Measurements from ENCODE around the gene PDHA2. TPM values are rescaled to one million over a fixed set of nuclear protein-coding genes. Genes with fewer than 3 reads are reported as not detected.

The PDHA2 gene
- polyA plus RNA-seq: not detected
- long read RNA-seq, donor 1: 0 reads
- long read RNA-seq, donor 2: 0 reads
- long read RNA-seq, donor 3: 0 reads
- long read RNA-seq, donor 4: 0 reads
- long read RNA-seq, donor 5: 0 reads
- long read RNA-seq, donor 6: 0 reads
- long read RNA-seq, donor 7: 0 reads
- long read RNA-seq, donor 8: 0 reads
- long read RNA-seq, donor 9: 0 reads
- long read RNA-seq, donor 10: 0 reads
- long read RNA-seq, donor 11: 0 reads

DNA sequence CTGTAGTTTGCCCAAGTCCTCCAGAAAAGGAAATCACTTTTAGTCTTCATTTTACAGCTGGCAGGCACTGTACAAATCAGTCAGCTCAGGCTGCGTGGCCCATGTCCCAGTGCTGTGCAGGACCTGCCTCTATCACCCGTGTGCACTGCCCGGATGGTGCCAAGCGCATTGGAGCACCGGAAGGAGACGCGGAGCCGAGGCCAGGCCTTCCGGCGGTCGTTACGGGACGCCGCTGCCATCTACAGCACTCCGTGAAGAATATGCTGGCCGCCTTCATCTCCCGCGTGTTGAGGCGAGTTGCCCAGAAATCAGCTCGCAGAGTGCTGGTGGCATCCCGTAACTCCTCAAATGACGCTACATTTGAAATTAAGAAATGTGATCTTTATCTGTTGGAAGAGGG, at the start of gene PDHA2:
TSS of gene PDHA2 (plus strand) at position 203 of the 400 bp plus-strand sequence. CDS start at position 261, 58 bp downstream.
- Histone ChIP-seq H3K4me1 (ENCODE audit: control insufficient read depth, insufficient read depth, low read length) (no peaks in the 10 kb centered on the region), H3K27ac (ENCODE audit: low read length) (no peak within 1 kb of the TSS), H3K27me3 (ENCODE audit: control insufficient read depth, insufficient read depth, low read length) (no peaks in the 10 kb centered on the region), H3K9me3 (ENCODE audit: control insufficient read depth, low read depth, low read length) (peaks cover 4% of the 10 kb centered on the region), H3K4me3 (ENCODE audit: low read length) (no peak within 1 kb of the TSS), H3K36me3 (ENCODE audit: control insufficient read depth, insufficient read depth, low read length) (no peaks in the 10 kb centered on the region)
- no peak for DNase-seq
- WGBS (ENCODE audit: insufficient coverage, low lambda C conversion rate): 80% methylated on average over 1 of the region's 22 CpGs

DNA sequence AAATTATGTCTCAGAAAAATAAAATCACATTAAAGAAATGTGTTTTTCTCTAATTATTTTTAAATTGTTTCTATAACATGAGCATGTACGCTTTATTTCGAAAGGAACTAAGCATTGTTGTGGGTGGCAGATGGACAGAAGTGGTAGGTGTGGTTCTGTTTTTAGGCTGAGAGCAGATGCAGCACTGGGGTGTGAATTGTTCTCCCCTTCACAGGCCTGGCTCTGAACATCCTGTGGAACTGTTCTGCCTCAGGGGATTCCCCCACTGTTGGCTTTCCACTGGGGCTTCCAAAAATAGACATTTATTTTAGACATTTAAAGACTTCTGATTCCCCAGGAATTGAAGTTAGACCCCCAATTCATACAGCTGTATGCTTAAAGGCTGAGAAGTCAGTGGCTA, 41.9 kb upstream of the PDHA2 start:
- Histone ChIP-seq H3K27ac (ENCODE audit: low read length) (no peak overlapping the region), H3K4me1 (ENCODE audit: control insufficient read depth, insufficient read depth, low read length) (no peaks in the 10 kb centered on the region), H3K9me3 (ENCODE audit: control insufficient read depth, low read depth, low read length) (no peaks in the 10 kb centered on the region), H3K4me3 (ENCODE audit: low read length) (no peak overlapping the region), H3K36me3 (ENCODE audit: control insufficient read depth, insufficient read depth, low read length) (no peaks in the 10 kb centered on the region), H3K27me3 (ENCODE audit: control insufficient read depth, insufficient read depth, low read length) (no peaks in the 10 kb centered on the region)
- no peak for DNase-seq
- WGBS (ENCODE audit: insufficient coverage, low lambda C conversion rate): no CpG with 5 or more reads among the region's 2 CpGs

DNA sequence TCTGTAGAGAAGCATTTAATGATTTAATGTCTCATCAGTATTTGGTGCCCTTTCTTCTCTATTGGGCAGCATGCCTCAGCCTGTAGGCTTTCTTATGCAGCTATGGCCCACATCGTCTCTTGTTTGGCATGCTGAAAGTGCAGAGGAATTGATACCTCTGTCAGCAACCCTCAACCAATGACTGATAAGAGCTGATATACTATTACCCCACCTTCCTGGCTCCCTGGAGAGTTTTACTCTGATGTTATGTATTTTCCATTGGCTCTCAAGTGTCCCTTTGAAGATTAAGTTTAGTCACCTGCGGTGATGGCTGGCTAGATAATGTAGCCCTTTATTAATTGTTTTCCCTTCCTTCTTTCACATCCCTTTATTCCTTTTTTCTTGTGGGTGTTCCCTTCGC, 41.2 kb upstream of the PDHA2 start:
- Histone ChIP-seq H3K36me3 (ENCODE audit: control insufficient read depth, insufficient read depth, low read length) (no peaks in the 10 kb centered on the region), H3K9me3 (ENCODE audit: control insufficient read depth, low read depth, low read length) (no peaks in the 10 kb centered on the region), H3K27me3 (ENCODE audit: control insufficient read depth, insufficient read depth, low read length) (no peaks in the 10 kb centered on the region), H3K4me3 (ENCODE audit: low read length) (no peak overlapping the region), H3K4me1 (ENCODE audit: control insufficient read depth, insufficient read depth, low read length) (no peaks in the 10 kb centered on the region), H3K27ac (ENCODE audit: low read length) (no peak overlapping the region)
- 80% methylated on average over 1 of the region's 3 CpGs for WGBS (ENCODE audit: insufficient coverage, low lambda C conversion rate)
- DNase-seq: no peak

DNA sequence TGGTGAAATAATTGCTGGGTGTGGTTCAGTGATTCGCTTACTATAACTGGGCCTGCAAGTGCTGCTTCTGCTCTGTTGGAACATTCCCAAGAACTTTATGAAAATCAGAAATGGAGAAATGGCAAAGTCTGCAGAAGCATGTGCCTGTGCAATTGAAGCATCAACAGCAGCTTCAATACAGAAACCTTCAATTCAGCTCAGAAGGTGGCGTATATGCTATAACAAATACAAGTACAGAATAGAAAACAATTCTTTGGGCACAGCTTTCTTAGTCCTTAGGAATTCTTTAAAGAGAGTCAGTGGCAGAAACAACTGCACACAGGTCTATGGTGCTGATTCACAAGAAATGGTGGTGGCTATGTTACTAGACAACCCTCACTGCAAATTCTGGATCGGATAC, 18.0 kb upstream of the PDHA2 start:
- no CpG with 5 or more reads among the region's 3 CpGs for WGBS (ENCODE audit: insufficient coverage, low lambda C conversion rate)
- H3K4me3 ChIP-seq (ENCODE audit: low read length): no peak overlapping the region
- DNase-seq: no peak

DNA sequence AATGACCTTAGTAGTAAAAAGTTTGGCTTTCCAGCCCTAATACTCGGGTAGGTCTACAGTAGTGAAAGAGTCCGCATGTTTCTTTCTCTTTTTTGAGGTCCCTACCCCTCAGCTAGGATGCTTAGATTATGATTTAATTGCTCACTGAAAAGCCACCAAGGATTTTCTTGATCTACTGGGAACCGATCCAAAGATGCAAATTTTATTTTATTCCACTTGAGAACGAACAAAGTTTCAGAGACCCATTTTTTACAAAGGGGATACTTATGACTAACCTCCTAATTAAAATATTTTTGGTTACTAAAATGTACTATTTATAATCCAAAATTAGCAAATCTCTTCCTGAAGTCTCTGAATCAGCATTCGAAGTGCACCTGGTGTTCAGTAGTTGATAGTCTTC, 14.3 kb upstream of the PDHA2 start:
- Histone ChIP-seq H3K4me3 (ENCODE audit: low read length) (no peak overlapping the region), H3K4me1 (ENCODE audit: control insufficient read depth, insufficient read depth, low read length) (no peaks in the 10 kb centered on the region), H3K27me3 (ENCODE audit: control insufficient read depth, insufficient read depth, low read length) (no peaks in the 10 kb centered on the region), H3K27ac (ENCODE audit: low read length) (no peak overlapping the region), H3K36me3 (ENCODE audit: control insufficient read depth, insufficient read depth, low read length) (no peaks in the 10 kb centered on the region), H3K9me3 (ENCODE audit: control insufficient read depth, low read depth, low read length) (no peaks in the 10 kb centered on the region)
- WGBS (ENCODE audit: insufficient coverage, low lambda C conversion rate): 92% methylated on average over 4 of the region's 5 CpGs
- no peak for DNase-seq

More for the DNA sequence above, 18.0 kb upstream of the PDHA2 start:
- H3K36me3 ChIP-seq (ENCODE audit: control insufficient read depth, insufficient read depth, low read length): no peaks in the 10 kb centered on the region
- H3K27ac ChIP-seq (ENCODE audit: low read length): no peak overlapping the region
- H3K9me3 ChIP-seq (ENCODE audit: control insufficient read depth, low read depth, low read length): no peaks in the 10 kb centered on the region
- no peaks in the 10 kb centered on the region for H3K4me1 ChIP-seq (ENCODE audit: control insufficient read depth, insufficient read depth, low read length)
- no peaks in the 10 kb centered on the region for H3K27me3 ChIP-seq (ENCODE audit: control insufficient read depth, insufficient read depth, low read length)

DNA sequence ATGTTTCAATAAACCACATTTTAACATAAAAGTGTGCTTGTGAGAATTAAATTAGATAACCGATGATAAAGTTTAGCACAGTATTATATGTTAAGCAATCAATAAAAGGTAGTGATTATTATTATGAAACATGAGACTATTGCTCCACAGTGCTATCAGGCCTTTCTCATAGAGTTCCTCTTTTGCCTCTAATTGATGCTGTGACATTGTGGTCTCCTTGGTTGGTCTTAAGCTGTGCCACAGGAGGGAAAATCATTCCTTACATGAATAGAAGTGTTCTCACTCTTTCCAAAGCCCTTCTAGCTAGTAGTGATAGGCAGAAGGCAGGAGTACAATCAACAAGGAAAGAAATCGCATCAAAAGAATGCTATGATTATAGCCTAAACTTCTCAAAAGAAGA, 9.2 kb upstream of the PDHA2 start:
- WGBS (ENCODE audit: insufficient coverage, low lambda C conversion rate): 100% methylated on average over 1 of the region's 2 CpGs
- Histone ChIP-seq H3K9me3 (ENCODE audit: control insufficient read depth, low read depth, low read length) (no peaks in the 10 kb centered on the region), H3K4me1 (ENCODE audit: control insufficient read depth, insufficient read depth, low read length) (no peaks in the 10 kb centered on the region), H3K27ac (ENCODE audit: low read length) (no peak overlapping the region), H3K36me3 (ENCODE audit: control insufficient read depth, insufficient read depth, low read length) (no peaks in the 10 kb centered on the region), H3K4me3 (ENCODE audit: low read length) (no peak overlapping the region), H3K27me3 (ENCODE audit: control insufficient read depth, insufficient read depth, low read length) (no peaks in the 10 kb centered on the region)
- no peak for DNase-seq

DNA sequence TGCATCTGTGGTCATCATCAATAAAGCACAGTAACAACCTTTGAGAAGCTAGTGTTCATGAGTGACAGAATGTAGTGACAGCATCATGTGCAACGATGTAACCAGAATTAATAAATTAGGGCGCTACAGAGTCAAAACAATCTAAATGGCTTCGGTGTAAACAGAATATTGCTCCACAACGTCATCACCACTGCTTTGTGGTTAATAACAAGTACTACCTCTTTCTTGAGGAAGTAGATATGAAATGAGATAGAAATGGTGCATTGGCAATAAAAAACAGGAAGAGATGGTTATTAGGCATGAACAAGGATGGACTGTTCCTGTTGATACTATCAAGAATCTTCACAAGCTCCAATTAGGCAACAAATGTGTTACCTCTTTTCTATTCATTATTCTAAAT, 8.7 kb upstream of the PDHA2 start:
- Histone ChIP-seq H3K27ac (ENCODE audit: low read length) (no peak overlapping the region), H3K36me3 (ENCODE audit: control insufficient read depth, insufficient read depth, low read length) (no peaks in the 10 kb centered on the region), H3K4me3 (ENCODE audit: low read length) (no peak overlapping the region), H3K4me1 (ENCODE audit: control insufficient read depth, insufficient read depth, low read length) (no peaks in the 10 kb centered on the region), H3K9me3 (ENCODE audit: control insufficient read depth, low read depth, low read length) (no peaks in the 10 kb centered on the region), H3K27me3 (ENCODE audit: control insufficient read depth, insufficient read depth, low read length) (no peaks in the 10 kb centered on the region)
- no peak for DNase-seq
- 50% methylated on average over 1 of the region's 4 CpGs for WGBS (ENCODE audit: insufficient coverage, low lambda C conversion rate)

DNA sequence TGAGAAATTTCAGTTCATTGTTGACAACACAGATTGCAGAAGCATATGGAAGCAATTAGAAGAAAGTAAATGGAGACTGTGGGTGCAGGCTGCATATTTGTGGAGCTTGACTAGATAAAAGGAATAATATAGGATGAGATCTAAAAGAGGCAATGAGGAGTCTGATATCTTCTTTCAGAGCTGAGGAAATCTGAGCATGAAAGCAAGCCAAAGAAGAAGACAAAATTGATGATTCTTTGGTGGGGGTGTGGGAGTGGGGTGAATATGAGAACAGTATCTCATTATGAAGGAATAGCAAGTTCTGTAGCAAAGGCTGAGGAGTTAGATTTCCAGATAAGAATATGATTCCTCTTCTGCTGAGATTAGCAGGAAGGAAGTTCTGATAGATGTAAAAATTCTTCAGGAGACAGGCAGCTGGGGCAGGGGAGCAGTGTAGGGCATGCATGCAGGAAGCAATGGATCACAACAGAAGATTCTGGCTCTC, 6.1 kb upstream of the PDHA2 start:
- H3K36me3 ChIP-seq (ENCODE audit: control insufficient read depth, insufficient read depth, low read length): no peaks in the 10 kb centered on the region
- H3K4me1 ChIP-seq (ENCODE audit: control insufficient read depth, insufficient read depth, low read length): no peaks in the 10 kb centered on the region
- no peak for DNase-seq
- no peak overlapping the region for H3K4me3 ChIP-seq (ENCODE audit: low read length)
- H3K9me3 ChIP-seq (ENCODE audit: control insufficient read depth, low read depth, low read length): no peaks in the 10 kb centered on the region
- no peaks in the 10 kb centered on the region for H3K27me3 ChIP-seq (ENCODE audit: control insufficient read depth, insufficient read depth, low read length)
- no peak overlapping the region for H3K27ac ChIP-seq (ENCODE audit: low read length)

DNA sequence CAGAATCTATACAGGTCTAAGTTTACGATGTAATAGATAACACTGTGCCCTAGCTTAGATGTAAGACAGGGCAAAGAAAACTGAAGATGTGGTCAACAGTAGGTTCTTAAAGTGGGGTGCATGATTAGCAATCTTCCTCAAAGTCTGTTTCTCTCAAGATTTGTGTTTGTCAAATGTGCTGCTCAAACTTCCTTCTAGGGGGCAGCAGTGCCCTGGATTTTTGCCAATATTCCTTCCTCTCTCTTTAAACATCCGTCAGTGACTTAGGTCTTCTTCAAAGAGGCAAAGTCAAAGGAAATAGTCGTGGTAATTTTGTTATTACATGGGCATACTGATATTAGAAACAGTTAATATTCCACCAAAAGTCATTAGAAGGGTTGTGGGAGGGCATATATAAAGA, 4.2 kb upstream of the PDHA2 start:
- Histone ChIP-seq H3K9me3 (ENCODE audit: control insufficient read depth, low read depth, low read length) (peaks cover 4% of the 10 kb centered on the region), H3K36me3 (ENCODE audit: control insufficient read depth, insufficient read depth, low read length) (no peaks in the 10 kb centered on the region), H3K27me3 (ENCODE audit: control insufficient read depth, insufficient read depth, low read length) (no peaks in the 10 kb centered on the region), H3K4me3 (ENCODE audit: low read length) (no peak overlapping the region), H3K4me1 (ENCODE audit: control insufficient read depth, insufficient read depth, low read length) (no peaks in the 10 kb centered on the region), H3K27ac (ENCODE audit: low read length) (no peak overlapping the region)
- DNase-seq: peak; percentile 6 to 9
- WGBS (ENCODE audit: insufficient coverage, low lambda C conversion rate): 60% methylated on average over 1 of the region's 3 CpGs

DNA sequence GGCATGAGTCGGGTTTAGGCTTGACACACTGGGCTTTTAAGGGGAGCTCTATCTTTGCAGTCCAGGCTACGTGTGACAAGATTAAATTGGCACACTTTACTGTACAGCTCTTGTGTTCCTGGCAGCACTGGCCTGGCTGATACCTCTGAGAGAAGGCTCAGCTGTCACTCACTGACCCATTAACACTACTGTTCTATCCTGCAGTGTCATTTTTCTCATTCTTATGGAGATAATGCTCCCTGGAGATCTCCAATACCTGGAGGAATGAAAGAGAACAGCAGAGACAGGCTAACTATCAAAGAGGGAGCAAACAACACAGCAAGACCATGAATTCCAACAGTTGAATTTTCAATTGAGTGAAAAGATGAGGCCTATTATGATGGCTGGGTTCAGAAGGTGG, 1.7 kb upstream of the PDHA2 start:
- H3K27ac ChIP-seq (ENCODE audit: low read length): no peak overlapping the region
- H3K9me3 ChIP-seq (ENCODE audit: control insufficient read depth, low read depth, low read length): peaks cover 4% of the 10 kb centered on the region
- WGBS (ENCODE audit: insufficient coverage, low lambda C conversion rate): no CpG with 5 or more reads among the region's 2 CpGs
- no peaks in the 10 kb centered on the region for H3K4me1 ChIP-seq (ENCODE audit: control insufficient read depth, insufficient read depth, low read length)
- no peak for DNase-seq
- no peak overlapping the region for H3K4me3 ChIP-seq (ENCODE audit: low read length)
- H3K27me3 ChIP-seq (ENCODE audit: control insufficient read depth, insufficient read depth, low read length): no peaks in the 10 kb centered on the region
- no peaks in the 10 kb centered on the region for H3K36me3 ChIP-seq (ENCODE audit: control insufficient read depth, insufficient read depth, low read length)

DNA sequence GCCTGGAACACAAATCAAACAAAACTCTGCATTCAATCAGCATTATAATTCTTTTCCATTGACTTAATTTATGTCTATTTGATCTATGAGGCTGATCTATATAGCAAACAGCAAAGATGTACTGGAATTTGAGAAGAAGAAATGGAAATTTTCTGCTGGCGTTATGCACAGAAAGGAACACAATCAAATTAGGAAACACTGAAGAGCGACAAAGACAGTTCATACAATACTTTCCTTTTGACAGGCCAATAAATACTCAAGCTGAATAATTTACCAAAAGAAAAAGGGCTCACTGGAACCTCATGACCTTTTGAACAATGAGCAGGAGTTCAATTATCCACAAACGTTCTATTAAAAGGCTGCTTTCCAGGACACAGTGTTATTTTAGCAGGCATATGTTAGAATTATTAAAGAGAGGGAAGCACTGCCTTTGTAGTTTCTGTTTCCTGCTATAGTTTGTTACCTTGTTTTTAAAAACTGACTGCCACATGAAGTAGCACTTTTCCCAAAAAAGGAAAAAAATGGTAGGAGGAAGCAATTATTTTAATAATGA, 8.1 kb downstream of the PDHA2 start:
- no peaks in the 10 kb centered on the region for H3K36me3 ChIP-seq (ENCODE audit: control insufficient read depth, insufficient read depth, low read length)
- H3K9me3 ChIP-seq (ENCODE audit: control insufficient read depth, low read depth, low read length): no peaks in the 10 kb centered on the region
- no peak for DNase-seq
- 80% methylated on average over 2 of the region's 3 CpGs for WGBS (ENCODE audit: insufficient coverage, low lambda C conversion rate)
- H3K27me3 ChIP-seq (ENCODE audit: control insufficient read depth, insufficient read depth, low read length): no peaks in the 10 kb centered on the region
- H3K4me3 ChIP-seq (ENCODE audit: low read length): no peak overlapping the region
- H3K4me1 ChIP-seq (ENCODE audit: control insufficient read depth, insufficient read depth, low read length): no peaks in the 10 kb centered on the region
- no peak overlapping the region for H3K27ac ChIP-seq (ENCODE audit: low read length)
